Myocyte (in vitro differentiated cells): ENCODE results near the gene MLPH. TPM values are rescaled to one million over a fixed set of nuclear protein-coding genes. Genes with fewer than 3 reads are reported as not detected.
"Not testable (repeated sequence)": the region's sequence is repeated elsewhere in the genome, so short reads cannot be mapped to it uniquely, and the experiment has no call there.

Source experiments
- DNase-seq: peaks from one replicate; pipeline ENCODE4 v3.0.0-alpha.2; 2012; ENCODE audit warnings: low read depth
- total RNA-seq: library from RNA; depleted of rRNA; stranded (reverse); fragments of >200 nt; gene quantifications from 2 replicates; pipeline ENCODE4 v1.2.3, GENCODE V29; 2014

Gene MLPH
- total RNA-seq, 1 donor from 2014 or later = 51.0 TPM

- DNase-seq = no peak
Measured at GRCh38 chr2:237577956-237578870, 91.2 kb downstream of the MLPH start.

- DNase-seq = no peak
Measured at GRCh38 chr2:237581326-237581725, 94.3 kb downstream of the MLPH start.

DNA sequence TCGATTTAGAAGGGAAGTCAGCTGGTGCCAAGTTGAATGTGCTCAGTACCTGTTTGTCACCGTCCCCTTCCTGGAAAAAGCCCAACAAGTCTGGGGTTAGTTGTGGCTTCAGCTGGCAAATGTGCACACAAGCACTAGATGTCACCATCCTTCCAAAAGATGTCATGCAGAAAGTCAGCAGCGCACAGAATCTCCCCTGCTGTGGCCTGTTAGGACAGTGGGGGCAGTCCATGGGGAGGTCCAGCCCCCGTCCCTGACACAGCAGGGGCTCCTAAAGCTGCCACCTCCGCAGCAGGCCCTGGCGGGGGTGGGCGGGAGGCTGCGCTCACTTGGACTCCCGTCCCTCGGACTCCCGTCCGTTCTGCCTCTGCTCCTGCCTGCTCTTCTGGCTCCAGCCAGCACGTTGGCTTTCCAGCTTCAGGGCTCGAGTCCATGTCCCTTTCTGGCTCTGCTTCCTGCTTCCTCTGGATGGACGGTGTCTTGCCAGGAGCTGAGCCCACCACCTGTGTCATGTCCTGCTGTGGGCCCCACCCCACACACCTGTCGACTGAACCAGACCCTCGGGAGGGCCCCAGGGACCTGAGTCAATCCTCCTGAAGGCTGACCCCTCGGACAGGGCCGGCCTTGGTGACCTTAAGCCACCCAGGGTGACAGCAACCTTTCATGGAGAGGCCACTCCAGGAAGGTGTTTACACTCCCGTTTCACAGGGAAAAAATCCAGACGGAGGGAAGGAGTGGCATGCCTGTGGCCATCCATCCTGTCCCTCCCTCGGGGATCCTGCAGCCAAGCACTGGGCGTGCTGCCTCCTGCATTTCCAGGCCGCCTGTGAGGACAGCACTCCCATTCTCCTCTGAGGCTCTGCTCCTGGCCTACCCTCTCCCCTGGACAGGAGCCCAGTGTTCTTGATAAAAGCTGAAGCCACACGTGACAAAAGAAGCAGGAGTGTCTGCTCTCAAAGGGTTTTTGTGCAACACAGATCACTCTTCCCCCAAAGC is 95.0 kb downstream of the MLPH start:
- peak; percentile 82 for DNase-seq

GRCh38 chr2:237583385-237584295 is 96.6 kb downstream of the MLPH start:
- no peak for DNase-seq

DNA sequence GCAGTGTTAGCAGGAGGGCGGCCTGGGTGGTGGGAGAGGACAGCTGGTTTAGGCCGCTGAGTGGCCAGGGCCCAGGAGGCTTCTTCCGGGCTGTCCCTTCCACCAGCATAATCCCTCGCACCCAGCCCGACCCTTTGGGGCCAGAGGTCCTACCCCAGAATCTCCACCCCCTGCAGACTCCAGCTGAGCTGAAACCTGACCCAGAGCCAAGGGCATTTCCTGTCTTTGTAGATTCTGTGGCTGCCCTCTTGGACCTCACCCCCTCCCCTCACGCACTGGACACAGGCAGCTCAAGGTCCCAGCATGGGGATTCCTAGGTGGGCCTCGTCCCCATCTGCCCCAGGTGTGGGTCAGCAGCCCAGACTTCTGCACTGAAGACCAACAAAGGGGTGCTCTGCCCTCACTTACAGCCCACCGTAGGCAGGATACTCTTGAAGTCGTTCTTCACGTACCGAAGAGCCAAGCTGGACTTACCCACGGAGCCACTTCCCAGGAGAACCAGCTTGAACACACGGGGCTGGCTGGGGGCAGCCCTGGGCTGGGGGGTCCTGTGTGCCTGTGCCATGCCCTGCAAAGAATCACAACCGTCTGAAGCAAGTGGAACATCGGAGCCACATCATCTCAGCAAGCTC is 98.7 kb downstream of the MLPH start:
- DNase-seq = no peak

DNA sequence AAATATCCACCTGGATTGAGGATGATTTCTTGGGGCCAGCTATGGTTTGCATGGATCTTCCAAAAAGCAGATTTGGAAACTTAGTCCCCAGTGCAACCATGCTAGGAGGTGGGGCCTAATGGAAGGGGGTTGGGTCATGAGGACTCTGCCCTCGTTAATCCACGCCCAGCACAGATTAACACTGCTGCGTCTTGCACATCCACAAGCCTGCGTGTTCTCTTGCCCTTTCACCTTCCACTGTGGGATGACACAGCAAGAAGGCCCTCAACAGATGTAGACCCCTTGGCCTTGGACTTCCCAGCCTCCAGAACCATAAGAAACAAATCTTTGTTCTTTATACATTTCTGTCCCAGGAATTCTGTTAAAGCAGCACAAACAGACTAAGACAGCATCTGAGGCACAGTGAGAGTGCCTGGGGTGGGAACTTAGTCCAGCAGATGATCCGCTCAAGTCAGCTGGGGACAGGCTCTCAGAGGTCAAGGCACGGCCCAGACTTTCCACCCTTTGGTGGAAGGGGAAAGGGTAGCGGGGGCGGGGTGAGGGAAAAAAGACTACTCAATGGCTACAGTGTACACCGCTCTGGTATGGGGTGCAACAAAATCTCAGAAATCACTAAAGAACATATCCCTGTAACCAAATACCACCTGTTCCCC is 101.1 kb downstream of the MLPH start:
- no peak for DNase-seq

- DNase-seq = no peak
Measured at GRCh38 chr2:237590272-237591140, 103.5 kb downstream of the MLPH start, which contains the start of gene RAB17. RAB17 (minus strand) TSS chr2:237590734; CDS start chr2:237586154, 4,580 bp downstream.

GRCh38 chr2:237591141-237591881 is 104.3 kb downstream of the MLPH start:
- DNase-seq = no peak

DNA sequence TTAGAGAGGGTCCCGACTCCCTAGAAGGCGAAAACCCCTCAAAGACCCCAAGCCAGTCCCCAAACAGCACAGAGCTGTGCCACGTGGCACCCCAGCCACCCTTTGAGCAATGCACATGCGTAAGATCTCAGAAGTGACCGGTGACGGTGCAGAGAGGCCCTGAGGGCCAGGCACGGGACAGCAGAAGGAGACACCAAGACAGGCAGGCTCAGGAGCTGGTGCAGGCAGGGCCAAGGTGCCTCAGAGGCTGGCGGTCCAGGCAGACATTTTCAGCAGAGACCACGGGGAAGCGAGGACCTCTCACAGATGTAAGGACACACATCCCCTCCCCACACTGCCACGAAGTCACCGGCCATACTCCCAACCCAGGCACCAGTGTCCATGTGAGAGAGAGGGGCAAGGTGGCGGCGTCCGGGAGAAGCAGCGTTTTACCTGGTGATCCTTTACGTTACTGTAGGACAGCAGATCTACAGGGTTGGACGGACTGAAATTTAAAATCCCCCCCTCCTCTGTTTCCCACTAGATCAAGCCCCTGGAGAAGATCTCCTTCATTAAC is 105.5 kb downstream of the MLPH start:
- no peak for DNase-seq

GRCh38 chr2:237593036-237593435 is 106.0 kb downstream of the MLPH start:
- no peak for DNase-seq

GRCh38 chr2:237593596-237594320 is 106.7 kb downstream of the MLPH start:
- DNase-seq = no peak

DNA sequence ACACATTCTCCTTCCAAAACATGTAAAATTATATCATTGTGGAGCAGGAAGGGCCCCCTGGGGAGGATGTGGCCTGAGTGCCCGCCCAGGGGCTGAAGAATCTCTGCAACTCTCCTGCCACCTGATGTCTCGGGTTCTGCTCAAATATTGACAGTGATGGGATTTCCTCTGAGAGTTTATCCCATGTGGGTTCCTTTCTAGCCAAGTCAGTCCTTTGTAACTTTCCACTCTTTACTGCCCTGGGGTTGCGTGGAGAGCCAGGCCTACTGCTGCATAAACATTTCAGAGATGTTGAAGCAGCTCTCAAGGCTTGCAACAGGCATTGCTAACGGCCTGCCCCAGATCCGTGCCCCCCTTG is 107.4 kb downstream of the MLPH start:
- no peak for DNase-seq

- DNase-seq = not testable (repeated sequence)
Measured at GRCh38 chr2:237595829-237596519, 108.9 kb downstream of the MLPH start.

DNA sequence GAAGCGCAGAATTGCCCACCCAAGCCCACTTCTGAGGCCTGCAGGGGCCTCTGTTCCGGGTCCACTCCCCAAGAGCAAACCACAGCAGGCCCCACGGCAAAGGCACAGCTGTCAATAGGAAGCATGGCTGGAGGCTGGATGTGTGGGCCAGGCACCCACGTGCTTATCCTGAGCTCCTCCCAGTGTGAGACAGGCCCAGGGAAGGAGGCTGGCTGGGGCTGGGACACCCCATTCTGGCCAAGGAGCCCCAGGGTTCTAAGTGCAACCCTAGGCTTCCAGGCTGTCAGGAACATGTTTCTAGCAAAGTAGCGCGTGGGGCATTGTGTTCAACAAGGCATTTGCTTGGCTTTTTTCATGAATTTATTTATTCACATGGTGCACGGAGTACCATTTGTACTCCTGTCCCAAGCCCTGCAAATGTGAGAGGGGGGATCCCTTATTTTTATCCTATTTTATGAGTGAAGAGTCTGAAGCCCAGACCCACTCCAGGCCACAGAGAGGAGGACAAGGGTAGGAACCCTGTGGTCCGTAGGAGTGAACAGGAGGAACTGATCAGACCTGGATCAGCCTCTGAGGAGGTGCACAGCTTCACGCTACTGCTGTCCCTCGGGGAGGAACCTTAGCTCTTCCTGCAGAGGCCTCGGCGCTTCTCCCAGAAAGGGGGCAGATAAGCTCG is 109.6 kb downstream of the MLPH start:
- peak; percentile 35 for DNase-seq

- DNase-seq = no peak
Measured at GRCh38 chr2:237597196-237598145, 110.4 kb downstream of the MLPH start.
